Renal cortex interstitium (tissue), 11 donors: ENCODE results near the gene MDC1. TPM values are rescaled to one million over a fixed set of nuclear protein-coding genes. Genes with fewer than 3 reads are reported as not detected.

Source experiments
- DNase-seq, 11 donors: peaks; one replicate each; pipeline ENCODE4 v3.0.0-alpha.2; 2013; ENCODE audit warnings: low read depth in 9 of 11, low spot score in 4 of 11; ENCODE audit errors: extremely low read depth in 1 of 11
- polyA plus RNA-seq, 3 donors: library from polyadenylated mRNA; unstranded; fragments of 120-200 nt; gene quantifications; one replicate each; pipeline ENCODE4 v1.2.1, GENCODE V29; 2013; ENCODE audit not compliant: insufficient read length in 3 of 3

Gene MDC1
- polyA plus RNA-seq, 3 donors = 46.4 to 51.0 (median 48.0) TPM

DNA sequence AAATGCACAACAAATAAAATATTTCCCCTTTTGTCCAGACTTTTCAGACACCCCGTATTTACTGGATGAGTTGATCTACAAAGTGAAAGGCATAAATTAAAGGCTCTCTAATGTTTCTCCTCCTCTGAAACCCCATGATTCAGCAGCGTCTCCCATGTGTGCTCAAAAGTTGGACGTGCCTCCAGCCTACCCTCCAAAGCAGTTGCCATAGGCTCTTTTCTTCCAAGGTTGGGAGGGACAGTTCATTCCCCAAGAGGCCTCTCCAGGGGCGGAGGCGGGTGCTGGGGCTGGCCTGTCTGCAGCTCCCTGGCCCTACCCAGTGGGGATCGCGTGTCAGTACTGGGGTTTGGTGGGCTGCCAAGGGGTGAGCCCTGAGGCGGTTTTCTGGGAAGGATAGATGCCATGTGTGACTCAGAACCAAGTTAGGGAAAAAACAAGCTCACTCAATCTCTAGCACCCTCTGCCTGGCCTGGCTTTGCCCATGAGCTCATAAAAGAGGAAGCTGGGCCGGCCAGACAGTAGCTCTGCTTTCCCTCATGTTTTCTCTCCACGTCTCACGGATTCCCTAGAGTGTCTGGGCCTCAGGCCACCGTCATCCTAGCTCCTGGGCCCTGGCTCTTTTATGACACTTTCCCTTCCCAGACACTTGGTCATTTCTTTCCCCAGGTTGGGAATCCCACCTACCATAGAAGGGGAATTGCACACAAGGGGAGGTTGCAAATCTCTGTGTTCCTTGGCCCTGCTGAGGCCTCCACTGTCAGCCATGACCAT lies 35.3 kb upstream of the MDC1 start:
- DNase-seq = no peak

DNA sequence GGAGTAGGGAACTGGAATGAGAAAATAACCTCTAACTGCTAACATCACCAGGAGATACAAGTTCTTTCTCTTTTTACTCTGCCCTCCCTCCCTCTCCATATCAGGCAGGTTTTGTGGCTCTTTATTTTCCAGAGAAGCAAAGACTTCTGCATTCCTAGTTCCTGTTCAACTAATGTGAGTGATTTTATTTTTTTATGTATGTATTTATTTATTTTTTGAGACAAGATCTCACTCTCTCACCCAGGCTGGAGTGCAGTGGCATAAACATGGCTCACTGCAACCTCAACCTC lies 33.2 kb upstream of the MDC1 start:
- DNase-seq = no peak

DNA sequence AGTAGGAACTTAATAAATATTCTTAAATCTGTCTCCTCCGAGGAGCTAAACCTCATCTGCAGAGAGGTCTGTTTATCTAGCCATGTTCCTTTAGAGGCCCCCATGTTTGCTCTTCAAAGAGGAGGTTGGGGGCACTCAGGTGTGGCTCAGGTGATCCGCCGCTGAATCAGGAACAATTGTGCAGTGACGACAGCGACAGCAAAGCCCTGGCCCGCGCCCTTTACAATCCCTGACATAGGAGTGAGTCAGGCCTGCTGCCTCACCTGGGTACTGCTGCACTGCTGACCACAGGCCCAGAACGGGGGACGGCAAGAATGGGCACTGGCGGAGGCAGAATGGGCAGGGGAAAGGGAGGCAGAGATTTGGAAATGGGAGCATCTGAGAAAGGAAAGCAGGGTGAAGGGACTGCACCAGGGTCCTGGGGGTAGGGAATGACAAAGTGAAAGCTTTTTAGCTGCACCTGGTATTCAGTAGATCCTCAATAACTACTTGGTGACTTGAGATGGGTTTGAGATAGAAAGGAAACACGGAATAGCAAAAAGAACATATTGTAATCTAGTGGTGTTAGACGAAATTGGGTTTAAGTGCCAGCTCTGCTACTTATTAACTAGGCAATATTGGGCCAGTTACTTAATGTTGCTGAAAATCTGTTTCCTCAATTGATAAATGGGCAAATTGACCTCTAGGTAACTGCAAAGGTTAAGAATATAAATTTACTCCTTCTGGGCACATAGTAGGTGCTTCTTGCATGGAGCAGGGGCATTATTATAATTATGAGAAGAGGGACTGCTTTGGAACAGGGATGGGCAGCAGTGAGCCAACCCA lies 32.7 kb upstream of the MDC1 start:
- DNase-seq = no peak

DNA sequence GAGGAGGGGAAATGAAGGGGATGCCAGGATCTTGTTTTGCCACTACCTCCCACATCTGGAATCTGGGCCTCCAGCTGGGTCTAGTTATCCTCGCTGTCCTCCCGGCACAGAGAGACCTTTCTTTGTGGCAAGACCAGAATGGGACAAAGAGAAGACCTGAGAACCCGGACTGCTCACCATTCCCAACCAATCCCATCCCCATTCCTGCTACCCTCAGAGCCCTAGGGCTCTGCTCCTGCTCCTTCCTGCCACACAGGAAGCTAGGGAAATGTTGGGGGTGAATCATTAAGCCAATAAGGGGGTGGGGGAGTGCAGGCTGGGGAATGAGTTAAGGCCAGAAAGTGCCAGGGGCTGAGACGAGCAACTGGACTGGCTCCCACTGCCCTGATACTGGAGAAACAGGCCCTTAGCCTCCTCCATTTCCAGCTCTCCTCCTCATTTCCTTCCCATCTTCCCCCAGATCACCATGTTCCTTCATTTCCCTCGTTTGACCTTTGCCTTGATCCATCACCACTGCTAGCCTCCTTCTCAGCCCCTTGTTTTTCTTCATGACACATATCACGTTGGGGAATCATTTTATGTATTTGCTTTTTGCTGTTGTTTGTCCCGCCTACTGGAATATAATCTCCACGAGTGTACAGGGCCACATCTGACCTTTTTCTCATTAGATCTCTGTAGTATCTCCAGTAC lies 31.9 kb upstream of the MDC1 start:
- DNase-seq = no peak

DNA sequence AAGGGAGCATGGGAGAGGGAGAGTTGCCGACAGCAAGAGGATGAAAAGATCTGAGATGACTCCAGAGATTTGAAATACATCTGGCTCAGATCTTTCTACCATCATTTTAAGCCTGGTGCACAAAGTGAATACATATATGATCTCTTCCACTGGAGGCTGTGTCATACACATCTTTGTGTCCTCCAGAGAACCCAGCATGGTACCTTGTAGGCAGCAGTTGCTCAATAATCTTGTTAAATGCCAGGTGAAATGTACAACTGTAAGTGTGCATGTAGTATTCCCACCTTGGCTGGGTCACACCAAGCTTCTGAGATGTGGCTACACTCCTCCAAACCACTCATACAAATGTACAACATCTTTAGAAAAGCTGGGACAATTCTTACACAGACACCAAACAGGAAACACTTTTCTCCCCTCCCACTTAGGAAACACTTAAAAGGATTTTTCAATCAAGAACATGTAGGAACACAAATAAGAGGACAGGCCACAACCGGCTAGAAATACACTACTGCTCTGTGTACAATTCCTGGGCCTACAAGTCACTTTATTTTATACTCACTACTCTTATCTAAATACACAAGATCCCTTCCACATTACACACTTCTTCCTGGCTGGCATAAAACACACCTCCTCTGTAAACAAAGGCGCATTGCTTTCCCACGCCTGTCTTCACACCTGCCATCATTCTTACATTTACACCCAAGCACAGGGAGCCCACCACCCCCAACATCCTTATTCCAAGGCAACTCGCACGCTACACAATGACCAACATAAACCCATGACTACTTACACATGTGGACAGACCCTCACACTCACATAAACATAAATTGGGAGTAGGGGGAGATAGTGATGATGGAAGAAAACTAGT lies 31.1 kb upstream of the MDC1 start:
- DNase-seq = no peak

DNA sequence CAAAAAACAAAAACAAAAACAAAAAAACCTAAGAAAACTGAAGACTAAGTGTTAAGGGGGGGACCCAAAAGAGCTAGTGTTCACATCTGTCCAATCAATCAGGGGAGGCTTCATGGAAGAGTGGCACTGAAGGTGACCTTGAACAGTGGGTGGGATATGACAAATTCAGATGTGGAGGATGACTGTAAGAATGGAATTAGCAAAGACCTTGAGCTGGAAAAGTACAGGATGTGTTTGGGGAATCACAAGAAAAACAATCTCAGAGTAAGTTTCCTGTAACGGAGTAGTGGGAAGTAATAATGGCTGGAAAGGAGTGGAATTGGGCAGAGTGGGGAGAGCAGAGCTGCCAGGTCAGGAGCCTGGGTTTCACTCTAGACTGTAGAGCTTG lies 30.2 kb upstream of the MDC1 start:
- no peak for DNase-seq

DNA sequence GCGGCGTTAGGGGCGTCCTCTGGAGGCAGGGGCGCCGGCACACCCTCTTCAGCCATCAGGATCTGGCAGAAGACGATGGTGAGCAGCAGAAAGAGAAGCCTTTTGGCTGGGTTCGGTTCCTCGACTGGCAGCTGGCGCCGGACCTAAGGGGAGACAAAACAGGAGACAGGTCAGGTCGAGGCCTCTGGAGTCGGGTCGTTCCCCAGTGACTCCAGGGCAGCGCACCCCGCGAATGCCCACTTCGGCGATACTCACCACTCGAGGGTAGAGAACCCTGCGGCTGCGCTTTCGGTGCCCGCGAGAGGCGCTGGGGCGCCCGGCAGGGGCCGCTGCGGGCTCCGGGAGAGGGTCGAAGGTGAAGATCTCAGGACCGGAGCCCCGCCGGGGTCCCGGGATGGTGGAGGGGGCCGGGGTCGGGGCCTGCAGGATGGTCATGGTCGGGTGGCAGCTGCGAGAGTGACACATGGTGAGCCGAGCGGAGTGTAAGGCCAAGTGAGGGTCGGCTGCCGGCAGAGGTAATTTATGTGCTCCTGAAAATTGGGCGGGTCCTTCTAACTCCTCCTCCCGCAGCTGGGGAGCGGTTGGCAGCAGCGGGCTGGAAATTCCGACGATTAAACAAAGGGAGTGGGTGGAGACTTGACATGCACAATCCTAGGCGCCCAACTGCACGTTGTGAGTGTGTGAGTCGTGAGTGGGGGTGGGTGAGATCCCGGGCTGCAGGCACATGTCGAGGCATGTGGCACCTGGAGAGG lies 27.1 kb upstream of the MDC1 start, which contains the start of gene IER3:
IER3 (minus strand) TSS at position 494 of the 752 bp plus-strand sequence; CDS start at position 465, 29 bp downstream.
- DNase-seq = peak in 7 of 11 donors; percentile 77 to 87 (median 84)

DNA sequence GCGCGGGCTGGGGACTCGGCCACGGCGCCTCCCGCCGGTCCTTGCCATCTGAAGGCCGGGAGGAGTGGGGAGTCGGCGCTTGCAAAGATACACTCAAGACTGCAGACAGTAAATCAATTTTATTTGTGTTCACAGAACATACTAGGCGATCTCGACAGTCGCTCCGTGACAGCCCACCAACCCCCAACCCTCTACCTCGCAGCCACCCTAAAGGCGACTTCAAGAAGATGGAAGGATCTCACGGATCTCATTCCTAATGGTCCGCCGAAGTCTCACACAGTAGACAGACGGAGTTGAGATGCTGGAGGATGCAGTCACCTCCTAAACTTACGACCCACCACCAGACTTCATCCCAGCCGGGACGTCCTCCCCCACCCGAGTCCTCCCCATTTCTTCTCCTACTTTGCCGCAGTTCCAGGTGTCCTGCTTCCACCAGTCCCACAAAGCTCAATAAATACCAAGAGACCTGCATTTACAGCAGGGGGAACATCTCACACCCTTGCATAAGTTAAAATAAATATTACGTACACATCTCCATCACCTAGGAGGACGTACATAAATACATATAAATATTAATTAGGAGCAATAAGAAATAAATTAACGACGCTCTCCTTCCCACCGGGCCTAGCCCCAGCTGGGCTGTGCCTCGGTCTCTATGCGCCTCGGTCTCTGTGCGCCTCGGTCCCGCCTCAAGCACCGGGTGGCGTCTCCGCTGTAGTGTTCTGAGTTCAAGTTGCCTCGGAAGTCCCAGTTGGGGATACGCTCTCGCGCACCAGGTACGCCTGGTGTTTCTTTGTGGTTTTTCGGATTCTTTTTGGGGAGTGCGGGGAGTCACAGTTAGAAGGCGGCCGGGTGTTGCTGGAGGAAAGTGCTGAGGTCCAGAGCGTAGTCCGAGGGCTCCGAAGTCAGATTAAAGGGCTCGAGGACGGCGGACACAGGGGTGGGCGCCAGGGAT lies 26.3 kb upstream of the MDC1 start:
- no peak for DNase-seq

DNA sequence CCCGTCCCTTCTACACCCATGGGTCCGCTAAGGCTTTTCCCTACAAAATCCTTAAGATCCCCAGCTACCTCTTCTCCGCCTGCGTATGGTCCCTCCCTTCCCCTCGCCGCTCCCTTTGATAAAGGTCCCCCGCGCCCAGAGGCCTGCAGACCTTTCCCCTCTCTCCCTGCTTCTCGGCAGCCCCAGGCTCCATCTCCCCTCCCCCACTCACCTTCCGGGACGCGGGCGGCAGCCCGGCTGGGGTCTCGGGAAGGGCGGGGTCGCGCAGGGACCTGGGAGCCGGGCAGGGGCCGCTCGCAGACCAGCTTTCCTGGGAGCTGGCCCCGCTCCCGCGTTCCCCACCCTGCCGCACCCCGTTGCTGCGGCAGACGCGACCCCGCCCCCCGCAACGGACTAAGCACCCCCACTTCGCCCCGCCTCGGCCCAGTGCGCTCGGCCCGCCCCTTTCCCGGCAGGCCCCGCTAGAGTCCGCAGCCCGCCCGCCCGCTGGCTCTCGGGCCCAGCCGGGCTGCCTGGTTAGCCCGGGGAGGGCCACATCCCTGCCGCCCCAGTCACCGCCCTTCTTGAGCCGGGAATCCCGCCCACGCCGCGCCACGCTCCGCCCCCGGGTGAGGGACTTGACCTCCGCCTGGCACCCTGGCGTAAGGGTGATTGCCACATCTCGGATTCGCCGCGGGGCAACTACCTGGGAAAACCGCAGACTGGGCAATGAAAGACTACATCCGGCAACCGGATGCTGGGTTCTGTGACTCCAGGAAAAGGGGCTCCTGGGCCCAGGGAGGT lies 25.4 kb upstream of the MDC1 start, which contains the start of gene FLOT1:
FLOT1 (minus strand) TSS at position 372 of the 783 bp plus-strand sequence. CDS start 498 bp downstream, outside the sequence.
- peak in 7 of 11 donors; percentile 73 to 88 (median 82) for DNase-seq

DNA sequence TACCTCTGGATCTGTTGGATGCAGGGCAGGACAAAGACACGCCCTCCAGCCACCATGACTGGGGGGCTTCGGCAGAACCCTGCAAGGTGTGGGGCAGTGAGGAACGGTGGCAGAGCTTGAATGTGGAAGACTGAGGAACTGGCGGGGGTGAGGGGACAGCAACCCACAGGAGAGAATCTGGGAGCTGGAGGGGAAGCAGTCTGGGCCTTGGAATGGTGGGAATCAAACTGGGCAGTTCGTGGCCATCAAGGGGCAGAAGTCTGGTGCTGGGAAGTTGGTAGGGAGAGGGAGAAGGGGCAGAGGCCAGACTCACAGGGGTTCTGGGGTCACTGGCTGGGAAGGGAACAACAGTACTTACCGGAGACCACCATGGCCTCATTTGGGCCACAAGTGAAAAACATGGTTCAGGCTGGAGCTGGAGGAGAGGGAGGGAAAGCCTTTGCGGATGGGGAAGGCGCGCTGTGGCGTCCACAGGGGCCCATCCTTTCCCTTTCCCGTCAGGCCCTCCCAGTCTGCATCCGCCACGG lies 24.8 kb upstream of the MDC1 start:
- DNase-seq = no peak

DNA sequence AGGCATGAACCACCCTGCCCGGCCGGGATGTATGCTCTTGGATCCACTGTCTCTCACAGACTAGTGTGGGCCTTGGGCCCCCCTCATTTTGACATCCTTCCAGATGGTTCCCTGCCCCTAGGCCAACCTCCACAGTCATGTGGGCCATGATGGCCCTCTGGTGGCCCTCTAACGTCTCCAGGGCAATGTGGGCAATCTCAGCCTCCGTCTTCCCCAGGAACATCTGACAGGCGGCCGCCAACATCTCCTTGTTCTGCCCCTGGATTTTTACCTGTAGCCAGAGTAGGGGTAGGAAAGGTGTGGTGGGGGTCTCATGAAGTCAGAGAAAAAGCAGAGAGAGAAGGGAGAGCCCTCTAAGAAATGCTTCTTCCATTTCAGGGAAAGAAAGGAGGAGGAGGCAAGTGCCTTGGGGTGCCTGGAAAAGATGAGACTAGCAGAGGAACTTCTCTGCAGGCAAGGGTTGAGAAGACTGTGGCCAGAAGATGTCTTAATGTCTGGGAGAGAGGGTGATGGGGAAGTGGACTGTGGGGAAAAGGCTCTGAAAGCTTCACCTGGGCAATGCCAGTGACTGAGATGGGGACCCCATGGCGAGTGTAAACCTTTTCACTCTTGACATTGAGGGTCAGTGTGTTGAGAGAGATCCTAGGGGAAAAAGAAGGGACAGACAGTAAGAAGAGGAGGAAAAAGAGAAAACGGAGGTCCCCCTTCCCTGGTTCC lies 24.1 kb upstream of the MDC1 start:
- DNase-seq = no peak

DNA sequence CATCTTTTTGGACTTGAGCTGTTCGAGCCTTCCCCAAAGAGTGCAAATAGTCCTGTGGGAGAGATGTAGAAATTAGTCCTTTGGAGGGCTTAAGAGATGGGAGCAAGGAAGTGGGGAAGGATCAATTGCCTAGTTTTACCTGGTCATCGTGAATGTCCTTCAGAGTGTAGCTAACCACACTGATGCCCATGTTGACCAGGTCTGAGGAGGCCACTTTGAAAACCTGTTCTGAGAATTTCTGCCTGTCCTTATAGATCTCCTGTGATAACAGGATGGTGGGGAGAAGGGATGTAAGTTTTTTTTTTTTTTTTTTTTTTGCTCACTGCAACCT lies 23.4 kb upstream of the MDC1 start:
- no peak for DNase-seq

DNA sequence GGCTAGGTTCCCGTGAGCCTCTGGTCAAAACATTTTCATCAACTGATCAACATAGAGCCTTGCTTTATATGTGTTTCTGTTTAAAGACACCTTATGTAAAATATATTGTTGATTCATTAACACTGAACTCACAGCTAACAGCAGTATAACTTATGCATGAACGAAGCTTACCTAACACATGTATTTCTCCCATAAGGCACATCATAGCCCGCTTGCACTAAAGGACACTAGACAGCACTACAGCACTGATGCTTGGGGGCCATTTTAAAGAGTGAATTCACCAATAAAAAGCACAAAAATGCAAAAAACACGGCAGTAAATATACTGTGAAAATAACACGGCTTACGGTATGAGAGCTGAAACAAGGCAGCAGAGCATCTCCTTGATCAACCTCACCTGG lies 21.5 kb upstream of the MDC1 start:
- DNase-seq = no peak

DNA sequence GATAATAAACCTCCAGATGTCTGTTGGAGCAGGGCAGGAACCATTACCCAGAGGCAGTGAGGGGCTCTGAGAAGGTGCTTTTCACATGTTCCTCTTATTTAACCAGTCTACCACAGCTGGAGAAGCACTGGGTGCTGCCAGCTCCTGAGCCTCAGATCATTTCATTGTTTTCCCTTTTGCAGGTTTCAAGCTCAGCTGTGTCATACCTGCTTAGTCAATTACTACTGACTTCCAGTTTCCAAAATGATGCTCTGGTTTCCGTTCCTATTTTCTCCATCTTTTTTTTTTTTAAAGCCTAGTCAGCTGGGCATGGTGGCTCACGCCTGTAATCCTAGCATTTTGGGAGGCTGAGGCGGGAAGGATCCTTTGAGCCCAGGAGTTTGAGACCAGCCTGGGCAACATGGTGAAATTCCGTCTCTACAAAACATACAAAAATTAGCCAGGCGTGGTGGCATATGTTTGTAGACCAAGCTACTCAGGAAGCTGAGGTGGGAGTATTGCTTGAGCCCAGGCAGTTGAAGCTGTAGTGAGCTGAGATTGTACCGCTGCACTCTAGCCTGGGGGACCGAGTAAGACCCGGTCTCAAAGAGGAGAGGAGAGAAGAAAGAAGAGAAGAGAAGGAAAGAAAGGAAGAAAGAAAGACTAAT lies 18.7 kb upstream of the MDC1 start:
- DNase-seq = no peak

DNA sequence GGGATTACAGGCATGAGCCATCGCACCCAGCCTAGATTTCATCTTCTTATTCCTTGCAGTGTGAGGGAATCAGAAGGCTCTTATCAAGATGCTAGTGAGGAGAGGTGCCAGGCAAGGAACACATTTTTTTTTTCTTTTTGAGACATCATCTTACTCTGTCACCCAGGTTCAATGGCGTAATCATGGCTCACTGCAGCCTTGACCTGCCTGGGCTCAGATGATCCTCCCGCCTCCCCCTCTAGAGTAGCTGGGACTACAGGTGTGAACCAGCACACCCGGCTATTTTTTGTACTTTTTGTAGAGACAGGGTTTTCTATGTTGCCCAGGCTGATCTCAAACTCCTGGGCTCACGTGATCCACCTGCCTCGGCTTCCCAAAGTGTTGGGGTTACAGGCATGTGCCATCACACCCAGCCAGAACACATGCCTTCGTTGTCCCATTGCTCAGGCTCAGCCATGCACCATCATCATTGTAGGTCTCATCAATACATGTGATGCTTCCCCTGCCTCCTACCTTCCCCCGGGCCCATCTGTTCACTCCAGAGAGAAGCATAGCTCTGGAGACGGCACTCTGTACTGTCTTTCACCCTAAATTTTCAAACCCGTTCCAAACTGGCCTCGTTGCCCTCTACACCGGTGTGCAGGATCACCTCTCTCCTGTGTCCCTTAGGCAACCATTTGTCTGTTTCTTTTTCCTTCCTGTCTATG lies 15.3 kb upstream of the MDC1 start:
- no peak for DNase-seq
